GM21381 (cell line): ENCODE data around the gene ADAMTS13.

Experiments used
- ATAC-seq: cut with Tn5 transposase; IDR thresholded peaks from one replicate; pipeline ENCODE4 v1.9.1; 2021; ENCODE audit warnings: mild to moderate bottlenecking, moderate library complexity; ENCODE audit not compliant: unreplicated experiment

The ADAMTS13 gene

DNA sequence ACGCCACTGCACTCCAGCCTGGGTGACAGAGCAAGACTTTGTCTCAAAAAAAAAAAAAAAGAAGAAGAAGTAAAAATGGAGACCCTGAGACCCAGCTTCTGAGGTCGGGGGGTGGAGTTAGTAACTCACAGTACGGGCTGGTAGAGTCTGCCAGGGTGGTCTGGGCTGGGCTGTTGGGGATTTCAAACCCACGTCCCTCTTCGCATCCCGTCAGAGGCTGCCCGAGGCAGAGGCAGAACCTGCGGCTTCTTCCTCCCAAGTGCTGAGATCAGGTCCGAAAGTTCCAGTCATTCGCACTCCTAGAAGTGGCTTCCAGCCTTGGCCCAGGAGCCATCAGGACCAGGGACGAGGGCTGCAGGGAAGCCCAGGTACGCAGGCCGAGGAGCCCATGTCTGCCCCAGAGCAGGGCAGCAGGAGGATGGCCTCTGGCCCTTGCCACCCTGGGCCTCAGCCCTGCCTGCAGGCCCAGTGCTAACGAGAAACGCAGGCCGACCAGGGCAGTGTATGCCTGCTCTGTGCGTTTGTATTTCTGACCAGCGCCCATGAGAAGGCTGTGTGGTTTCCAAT is 66.6 kb downstream of the ADAMTS13 start:
- no peak for ATAC-seq

DNA sequence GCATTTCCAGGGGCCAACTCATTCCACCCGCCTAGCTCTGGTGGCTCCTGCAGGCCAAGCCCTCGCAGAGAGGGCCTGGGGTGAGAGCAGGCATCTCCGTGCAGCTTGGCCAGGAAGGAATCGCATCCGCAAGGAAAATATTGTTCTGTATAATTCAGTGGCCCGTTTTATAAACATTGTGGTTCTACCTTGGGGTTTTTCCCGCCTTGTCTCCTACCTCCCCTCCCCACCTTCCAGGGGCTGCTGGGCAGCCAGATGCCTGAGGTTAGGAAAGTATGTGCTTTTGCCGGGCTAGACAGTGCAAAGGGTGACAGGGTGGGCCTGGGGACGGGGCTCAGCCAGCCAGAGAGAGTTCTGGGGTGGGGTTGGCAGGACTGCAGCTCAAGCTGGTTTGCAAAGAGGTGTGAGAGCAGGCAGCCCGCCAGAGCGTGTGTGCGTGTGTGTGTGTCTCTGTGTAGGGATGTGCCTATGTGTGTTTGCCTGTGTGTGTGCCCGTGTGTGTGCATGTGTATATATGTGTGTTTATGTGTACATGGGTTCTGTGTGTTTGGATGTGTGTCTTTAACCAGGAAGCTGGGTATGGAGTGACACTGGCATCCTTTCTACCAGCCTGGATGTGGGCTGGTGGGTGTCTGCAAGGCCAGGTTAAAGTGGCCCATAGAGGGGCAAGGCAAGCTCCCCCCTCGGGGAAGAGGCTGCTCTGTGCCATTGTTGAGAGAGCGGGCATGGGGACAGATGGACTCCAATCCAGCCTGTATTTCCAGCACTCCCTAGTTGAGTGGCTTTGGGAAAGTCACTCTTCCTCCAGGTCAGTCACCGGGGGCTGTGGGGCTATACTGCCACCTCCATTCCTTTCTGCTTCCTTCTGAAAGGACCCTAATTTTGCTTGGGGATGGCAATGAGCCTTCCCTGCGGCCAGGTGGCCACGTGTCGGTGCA is 67.4 kb downstream of the ADAMTS13 start:
- ATAC-seq = no peak

DNA sequence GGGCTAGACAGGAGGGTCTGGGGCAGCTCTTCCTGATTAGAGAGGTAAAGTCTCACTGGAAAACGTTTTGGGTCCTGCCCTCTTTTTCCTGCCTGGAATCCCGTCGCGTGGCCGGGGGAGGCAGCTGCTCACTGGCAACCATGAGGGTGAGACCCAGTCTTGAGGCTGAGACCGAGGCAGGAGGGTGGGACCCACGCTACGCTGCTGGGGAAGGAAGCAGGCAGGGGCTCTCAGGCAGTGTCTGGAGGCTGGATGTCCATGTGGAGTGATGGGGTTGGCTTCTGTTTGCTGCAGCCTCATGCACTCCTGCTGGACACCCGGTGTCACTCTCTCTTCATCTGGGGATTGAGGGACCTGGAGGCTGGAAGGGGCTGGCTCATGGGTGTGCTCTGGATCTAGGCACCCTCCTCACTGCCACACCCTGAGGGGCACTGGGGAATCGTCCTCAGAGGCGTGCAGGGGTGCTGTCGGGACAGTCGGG is 68.1 kb downstream of the ADAMTS13 start:
- no peak for ATAC-seq

DNA sequence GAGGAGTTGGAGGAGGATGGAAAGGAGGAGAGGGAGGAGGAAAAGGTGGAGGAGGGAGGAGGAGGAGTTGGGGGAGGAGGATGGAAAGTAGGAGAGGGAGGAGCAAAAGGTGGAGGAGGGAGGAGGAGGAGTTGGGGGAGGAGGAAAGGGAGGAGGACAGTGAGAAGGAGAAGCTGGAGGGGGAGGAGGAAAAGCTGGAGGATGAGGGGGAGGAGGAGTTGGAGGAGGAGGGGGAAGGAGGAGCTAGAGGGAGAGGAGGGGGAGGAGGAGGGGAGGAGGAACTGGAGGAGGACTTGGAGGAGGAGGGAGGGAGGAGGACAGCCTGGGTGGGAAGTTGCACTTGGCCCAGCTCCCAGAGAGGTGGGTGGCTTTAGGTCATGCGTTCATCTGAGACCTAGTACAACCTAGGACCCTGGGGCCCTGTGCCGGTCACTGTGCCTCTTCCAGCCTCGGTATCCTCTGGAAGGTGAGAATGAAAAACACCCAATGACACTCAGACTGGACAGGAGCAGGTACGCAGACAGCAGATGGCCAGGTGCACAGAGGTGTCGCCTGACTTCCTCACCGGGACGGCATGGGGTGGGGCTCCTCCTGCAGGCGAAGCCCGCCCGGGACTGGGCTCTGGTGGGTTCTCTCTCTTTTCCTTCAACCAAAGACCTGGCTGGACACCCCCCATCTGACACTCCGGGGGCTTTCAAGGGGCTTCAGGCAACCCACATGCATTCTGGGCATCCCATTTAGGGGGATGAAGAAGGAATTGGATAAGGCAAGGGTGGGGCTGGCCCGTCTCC is 68.9 kb downstream of the ADAMTS13 start:
- ATAC-seq = no peak

DNA sequence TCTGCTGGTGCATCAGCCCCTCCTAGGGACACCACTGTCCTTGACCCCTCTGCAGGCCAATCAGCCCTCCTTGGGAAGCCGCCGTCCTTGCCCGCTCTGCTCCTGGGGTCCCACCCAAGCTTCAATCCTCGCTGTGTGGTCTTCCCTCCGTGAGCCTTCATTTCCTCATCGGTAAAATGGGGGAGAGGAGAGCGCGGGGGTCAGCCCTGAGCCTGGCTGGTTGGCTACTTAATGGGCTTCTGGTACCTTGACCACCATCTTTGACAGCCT is 69.4 kb downstream of the ADAMTS13 start:
- ATAC-seq = no peak

DNA sequence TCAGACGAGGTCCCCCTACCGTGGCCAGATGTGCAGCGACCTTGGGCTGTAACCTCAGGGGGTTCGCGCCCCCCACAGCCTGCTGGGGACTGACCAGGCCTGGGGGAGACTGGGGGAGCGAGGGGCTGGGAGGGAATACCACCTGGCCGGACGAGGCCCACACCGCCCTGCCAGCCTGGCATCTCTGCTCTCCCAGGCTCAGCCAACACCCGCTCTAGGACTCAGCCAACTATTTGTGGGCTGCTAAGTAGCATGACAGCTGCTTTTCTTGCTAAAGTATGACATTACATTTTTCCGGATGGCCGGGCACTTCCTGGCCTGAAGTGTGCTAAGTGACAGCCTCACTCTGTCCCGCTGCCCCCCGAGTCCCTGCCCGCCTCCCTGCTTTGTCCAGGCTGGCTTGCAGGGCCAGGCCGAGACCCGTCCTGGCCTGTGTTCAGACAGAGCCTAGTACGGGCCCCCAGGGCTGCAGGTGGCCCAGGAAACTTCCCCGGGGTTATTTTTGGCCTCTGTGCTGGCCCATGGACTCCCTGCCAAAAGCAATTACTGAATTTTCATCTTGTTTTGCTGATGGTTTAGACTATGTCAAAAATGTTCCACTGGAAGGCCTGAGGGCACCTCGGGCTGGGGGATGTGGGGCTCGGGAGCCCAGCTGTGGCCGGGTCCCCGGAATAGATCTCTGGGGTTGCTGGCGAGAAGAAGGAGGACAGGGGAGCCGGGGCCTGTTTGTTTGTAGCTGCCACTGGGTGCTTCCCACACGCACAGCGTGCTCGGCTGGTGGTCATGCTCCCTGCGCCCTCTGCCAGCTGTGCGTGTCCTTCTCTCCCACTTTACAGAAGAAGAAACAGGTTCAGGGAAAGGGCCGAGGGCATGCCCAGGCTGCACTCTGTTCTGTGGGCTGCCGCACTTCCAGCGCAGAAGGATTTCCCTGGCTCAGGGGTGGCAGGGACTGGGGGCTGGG is 70.2 kb downstream of the ADAMTS13 start:
- ATAC-seq = no peak

DNA sequence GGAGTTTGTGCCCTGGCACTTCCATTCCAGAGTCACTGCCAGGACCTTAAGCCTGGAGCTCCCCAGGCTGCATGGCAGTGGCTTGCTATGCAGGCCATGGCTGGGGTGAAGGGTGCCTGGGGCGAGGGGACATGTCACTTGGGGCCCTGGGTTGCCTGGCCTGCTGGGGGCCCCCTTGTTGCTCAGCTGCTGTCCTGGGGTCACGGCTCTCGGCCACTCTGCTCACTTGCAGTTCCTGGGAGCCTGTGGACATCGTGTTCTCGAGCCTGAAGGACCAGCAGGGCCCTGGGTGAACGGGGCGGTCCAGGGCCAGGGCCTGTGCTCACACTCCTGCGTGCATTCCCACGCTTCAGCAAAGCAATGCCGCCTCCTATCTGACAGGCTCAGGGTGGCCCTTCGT is 71.3 kb downstream of the ADAMTS13 start:
- no peak for ATAC-seq

DNA sequence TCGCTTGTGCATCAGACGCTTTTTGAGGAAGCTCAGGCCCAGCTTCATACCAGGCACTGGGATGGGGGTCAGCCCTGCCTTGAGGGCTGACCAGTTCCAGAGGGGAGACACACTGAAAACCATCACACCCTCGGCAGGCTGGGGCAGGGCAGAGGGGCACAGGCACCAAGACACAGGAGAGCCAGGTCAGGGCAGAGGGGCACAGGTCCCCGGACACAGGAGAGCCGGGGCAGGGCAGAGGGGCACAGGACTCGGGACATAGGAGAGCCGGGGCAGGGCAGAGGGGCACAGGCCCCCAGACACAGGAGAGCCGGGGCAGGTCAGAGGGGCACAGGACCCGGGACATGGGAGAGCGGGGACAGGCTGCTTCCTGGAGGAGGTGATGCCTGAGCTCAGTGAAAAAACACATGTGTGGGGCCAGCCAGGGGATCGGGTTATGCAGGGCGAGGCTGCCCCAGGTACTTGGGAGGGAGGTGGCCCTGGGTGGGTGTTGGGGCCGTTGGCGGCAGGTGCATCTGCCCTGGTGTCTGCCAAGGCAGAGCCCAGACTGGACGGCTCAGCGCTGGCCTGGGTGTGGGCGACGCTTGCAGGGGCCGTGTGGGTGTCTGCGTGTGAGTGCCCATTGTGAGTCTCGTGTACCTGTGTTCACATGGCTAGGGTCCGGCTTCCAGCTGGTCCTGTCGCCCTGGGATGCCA is 71.8 kb downstream of the ADAMTS13 start:
- no peak for ATAC-seq

DNA sequence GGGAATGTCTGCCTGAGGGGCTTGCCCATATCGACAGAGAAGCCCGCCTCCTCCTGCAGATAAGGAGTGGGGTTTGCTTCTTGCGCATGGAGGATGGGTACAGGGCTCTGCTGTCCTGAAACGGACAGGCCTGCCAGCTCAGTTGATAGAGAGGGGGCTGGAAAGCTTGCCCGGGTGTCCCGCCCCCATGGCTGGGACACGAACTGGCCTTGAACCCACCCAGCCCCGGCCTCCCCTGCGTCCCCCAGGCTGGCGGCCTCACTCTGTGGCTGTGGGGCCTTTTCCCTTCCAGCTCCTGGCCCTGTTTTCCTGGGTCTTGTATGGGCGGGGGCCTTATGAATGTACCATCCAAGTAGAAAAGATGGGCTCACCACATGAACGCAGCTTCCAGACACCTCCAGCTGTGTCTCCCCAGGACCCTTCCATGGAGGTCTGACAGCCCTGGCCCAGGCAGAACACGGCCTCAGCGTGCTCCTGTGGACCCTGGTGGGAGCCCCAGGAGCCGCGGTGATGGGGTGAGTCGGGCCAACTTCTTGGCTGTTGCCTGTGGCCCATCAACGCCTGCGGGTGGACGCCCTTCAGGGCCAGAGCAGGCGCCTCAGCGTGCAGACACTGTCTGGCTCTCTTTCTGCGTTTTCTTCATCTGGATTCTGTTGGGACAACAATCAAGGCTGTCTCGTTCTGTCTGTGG is 72.6 kb downstream of the ADAMTS13 start:
- no peak for ATAC-seq

DNA sequence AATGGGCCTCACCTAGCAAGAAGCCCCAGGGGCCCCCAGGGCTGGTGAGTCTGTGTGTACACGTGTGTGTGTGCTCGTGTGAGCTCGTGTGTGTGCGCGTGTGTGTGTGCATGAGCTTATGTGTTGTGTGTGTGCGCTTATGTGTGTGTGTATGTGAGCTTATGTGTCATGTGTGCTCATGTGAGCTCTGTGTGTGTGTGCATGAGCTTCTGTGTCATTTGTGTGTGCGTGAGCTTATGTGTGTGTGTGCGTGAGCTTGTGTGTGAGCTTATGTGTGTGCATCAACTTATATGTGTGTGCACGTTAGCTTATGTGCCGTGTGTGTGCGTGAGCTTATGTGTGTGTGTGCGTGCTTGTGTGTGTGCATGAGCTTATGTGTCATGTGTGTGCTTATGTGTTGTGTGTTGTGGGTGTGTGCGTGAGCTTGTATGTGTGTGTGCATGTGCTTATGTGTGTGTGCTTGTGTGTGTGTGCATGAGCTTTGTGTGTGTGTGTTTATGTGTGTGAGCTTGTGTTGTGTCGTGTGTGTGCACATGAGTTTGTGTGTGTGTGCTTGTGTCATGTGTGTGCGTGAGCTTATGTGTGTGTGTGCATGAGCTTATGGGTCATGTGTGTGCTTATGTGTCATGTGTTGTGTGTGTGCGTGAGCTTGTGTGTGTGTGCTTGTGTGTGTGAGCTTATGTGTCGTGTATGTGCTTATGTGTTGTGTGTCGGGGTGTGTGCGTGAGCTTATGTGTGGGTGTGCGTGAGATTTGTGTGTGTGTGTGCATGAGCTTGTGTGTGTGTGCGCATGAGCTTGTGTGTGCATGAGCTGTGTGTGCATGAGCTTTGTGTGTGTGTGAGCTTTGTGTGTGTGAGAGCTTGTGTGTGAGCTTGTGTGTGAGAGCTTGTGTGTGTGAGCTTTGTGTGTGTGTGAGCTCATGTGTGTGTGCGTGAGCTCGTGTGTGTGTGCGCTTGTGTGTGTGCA is 73.4 kb downstream of the ADAMTS13 start:
- no peak for ATAC-seq

DNA sequence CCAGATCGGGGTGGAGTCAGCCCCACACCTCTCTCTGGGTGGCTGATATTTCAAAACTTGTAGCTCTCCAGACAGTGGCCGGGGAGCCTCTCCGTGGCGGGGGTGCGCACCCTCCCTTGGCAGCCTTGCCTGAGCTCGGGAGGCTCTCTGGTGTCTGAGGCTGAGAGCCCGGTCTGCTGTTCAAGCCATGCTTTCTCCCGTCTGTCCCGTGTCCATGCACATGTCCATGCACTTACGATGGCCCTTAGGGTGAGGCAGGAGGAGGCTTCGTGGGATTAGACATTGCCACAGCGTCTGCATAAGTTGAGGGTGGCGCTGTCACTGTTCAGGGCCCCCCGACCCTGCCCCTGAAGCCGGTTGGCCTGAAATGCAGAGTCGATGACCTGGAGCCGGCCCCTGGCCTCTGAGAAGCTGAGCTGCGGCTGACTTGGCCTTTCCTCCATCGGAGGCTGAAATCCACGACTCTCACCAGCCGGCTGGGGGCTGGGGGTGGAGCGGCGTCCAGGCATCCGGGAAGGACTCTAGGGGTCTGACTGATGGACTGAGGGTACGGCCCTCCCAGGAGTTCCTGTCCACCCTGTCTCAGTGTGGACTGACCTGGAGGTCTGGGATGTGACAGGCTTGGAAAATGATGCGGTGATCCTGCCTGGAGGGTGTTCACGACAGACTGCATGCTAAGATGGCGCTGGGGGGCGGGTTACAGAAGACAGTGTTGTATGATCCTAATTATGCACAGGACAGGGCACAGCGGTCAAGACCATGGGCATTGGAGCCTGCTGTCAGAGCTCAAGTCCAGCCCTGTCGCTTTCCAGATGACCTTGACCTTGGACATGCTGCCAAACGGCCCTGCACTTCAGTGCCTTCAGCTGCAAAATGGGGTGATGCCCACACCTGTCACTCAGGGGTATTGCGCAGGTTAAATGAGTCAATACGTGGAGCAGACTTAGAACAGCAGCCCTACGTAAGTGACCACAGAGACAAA is 75.0 kb downstream of the ADAMTS13 start:
- no peak for ATAC-seq

DNA sequence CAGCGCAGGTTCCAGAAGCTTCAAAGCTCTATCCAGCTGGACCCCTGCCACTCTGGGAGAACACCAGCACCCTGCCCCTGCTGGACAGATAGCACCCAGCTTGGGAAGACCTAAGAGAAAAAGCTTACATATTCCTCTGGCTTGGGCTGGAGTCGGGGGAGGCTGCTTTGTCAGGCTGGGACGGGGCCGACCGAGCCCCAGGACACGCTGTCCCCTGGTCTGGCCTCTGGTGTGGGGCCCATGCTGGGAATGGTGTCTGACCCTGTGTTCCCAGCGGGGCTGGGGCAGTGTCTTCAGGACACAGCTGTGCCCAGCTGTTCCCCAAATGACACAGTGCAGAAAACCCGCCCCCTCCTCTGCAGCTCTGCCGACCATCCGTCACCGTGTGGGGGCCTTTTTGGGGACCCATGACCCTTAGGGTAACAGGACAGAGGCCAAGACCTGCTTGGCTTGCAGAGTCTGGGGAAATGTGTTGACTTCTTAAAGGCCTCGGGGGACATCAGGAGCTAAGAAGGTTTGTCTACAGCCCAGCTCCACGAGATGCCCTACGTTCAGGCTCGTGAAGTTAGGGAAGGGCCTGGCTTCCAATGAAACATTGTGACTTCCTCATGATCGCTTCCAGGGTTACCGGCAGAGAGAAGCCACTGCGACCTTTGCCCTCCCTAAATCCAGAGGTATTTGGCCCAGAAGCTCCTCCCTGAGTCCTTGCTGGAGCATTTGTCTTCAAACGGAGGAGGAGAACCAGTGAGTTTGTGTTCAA is 77.1 kb downstream of the ADAMTS13 start:
- no peak for ATAC-seq

DNA sequence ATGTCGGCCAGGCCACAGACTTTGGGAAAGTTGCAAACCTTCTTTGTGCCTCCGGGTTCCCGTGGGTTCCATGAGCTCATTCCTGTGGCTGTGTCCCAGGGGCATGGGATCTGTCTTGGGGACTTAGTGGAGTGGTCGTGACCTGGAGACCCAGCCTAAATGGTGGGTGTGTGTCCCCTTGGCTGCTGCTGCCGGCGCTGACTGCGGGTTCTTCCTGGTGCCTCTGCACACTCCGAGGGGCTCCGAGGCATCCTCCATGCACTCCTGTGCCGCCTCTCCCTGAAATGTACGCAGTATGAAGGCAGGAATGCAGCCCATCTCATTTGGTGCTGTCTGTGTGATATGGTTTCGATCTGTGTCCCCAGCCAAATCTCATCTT is 77.7 kb downstream of the ADAMTS13 start:
- ATAC-seq = no peak

DNA sequence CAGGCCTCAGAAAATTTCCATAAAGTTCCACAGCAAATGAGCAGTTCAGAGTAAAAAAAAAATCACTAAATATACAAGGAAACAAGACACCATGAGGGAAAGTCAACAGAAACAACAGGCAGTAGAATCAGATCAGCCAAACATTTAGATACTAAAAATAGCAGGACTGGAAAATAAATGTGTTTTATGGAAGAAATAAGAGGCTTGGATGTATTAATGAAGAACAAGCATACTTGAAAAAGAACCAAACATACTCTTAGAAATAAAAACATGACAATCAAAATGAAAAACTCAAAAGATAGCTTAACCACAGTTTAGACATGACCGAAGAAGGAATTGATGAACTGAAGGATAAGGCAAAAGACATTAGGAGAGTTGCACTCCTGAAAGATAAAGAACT is 79.9 kb downstream of the ADAMTS13 start:
- ATAC-seq = no peak

DNA sequence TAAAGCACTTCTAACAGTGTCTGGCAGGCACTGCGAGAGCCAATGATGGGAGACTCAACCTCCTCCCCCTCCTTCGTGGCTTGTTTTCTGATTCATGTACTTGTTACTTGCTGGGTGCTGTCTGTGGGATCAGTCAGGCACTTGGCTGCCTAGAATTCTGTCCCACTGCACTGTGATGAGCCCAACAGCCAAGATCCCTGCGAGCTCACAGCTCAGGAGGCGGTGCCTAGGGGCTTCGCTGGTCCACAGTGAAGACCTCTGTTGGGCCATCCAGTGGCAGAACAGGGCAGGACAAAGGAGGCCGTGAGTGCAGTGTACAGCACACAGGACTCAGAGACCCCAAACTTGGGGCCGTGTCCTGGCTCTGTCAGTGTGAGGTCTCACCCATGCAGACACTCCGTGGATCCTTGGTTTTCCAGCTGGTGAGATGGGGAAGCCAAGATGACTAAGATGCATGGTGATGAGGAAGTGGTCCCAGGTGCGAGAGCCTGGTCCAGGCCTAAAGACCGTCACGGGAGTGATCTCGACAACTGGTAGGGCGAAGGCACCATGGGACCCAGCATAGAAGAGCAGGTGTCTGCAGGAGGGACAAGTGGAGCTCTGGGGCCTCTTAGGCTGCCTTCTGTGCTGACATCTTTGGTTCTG is 83.1 kb downstream of the ADAMTS13 start:
- ATAC-seq = no peak
